DMS153 treated with DMSO at 0.1 percent for 48 hours (cell line): ENCODE results near the gene FSIP1.

ENCODE experiments used
- DNase-seq: peaks from one replicate; lab custom pipeline; 2025; ENCODE audit not compliant: unreplicated experiment; lab: John Stamatoyannopoulos, UW

FSIP1 gene

GRCh38 chr15:39720621-39721611 is 61.7 kb downstream of the FSIP1 start:
- no peak for DNase-seq

- DNase-seq: no peak
These were observed 62.6 kb downstream of the FSIP1 start for GRCh38 chr15:39720081-39720480.

GRCh38 chr15:39719109-39719508 is 63.5 kb downstream of the FSIP1 start:
- no peak for DNase-seq

- DNase-seq: no peak
These were observed 65.5 kb downstream of the FSIP1 start for GRCh38 chr15:39717134-39717533.

GRCh38 chr15:39714251-39714650 is 68.4 kb downstream of the FSIP1 start:
- DNase-seq: no peak

GRCh38 chr15:39713846-39714245 is 68.8 kb downstream of the FSIP1 start:
- no peak for DNase-seq

GRCh38 chr15:39710681-39711080 is 72.0 kb downstream of the FSIP1 start:
- no peak for DNase-seq

GRCh38 chr15:39709941-39710340 is 72.7 kb downstream of the FSIP1 start:
- DNase-seq: no peak

GRCh38 chr15:39706206-39706605 is 76.4 kb downstream of the FSIP1 start:
- no peak for DNase-seq

GRCh38 chr15:39704689-39705088 is 78.0 kb downstream of the FSIP1 start:
- DNase-seq: no peak

- DNase-seq: no peak
These were observed 78.4 kb downstream of the FSIP1 start for GRCh38 chr15:39704235-39704634.

GRCh38 chr15:39701988-39702387 is 80.7 kb downstream of the FSIP1 start:
- no peak for DNase-seq

- DNase-seq: no peak
These were observed 82.3 kb downstream of the FSIP1 start for GRCh38 chr15:39700375-39700700.

GRCh38 chr15:39699516-39700374 is 82.9 kb downstream of the FSIP1 start:
- DNase-seq: no peak

- DNase-seq: no peak
These were observed 83.9 kb downstream of the FSIP1 start for GRCh38 chr15:39698444-39699390.

GRCh38 chr15:39697509-39697908 is 85.1 kb downstream of the FSIP1 start:
- no peak for DNase-seq

GRCh38 chr15:39695793-39696192 is 86.8 kb downstream of the FSIP1 start:
- no peak for DNase-seq

GRCh38 chr15:39692356-39693327 is 90.0 kb downstream of the FSIP1 start:
- no peak for DNase-seq

- DNase-seq: no peak
These were observed 91.6 kb downstream of the FSIP1 start for GRCh38 chr15:39690881-39691634.
